ENCODE data around the gene FRY. TPM values are rescaled to one million over a fixed set of nuclear protein-coding genes. Genes with fewer than 3 reads are reported as not detected.

Gene FRY
- polyA plus RNA-seq, 1 experiment, result 24.6 TPM

DNA sequence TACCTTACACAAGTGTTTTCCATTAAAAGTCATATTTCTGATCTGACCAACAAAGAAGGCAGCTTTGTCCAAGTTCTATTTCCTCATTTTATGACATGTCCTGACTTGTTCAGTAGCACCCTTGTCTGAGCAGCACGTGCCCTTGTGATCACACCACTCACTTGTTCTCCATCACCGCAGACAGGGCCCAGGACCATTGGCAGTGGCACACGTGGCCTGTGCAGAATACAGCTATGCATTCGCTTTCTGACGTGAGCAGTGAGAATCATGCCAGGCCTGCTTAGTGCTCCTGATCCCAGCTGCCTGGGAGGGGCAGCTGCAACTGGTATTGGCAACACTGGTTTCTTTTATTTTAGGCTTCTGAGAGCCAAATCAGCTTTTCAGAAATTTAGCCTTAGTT lies 134.2 kb downstream of the FRY start:
- TF ChIP-seq, protein P1, sequence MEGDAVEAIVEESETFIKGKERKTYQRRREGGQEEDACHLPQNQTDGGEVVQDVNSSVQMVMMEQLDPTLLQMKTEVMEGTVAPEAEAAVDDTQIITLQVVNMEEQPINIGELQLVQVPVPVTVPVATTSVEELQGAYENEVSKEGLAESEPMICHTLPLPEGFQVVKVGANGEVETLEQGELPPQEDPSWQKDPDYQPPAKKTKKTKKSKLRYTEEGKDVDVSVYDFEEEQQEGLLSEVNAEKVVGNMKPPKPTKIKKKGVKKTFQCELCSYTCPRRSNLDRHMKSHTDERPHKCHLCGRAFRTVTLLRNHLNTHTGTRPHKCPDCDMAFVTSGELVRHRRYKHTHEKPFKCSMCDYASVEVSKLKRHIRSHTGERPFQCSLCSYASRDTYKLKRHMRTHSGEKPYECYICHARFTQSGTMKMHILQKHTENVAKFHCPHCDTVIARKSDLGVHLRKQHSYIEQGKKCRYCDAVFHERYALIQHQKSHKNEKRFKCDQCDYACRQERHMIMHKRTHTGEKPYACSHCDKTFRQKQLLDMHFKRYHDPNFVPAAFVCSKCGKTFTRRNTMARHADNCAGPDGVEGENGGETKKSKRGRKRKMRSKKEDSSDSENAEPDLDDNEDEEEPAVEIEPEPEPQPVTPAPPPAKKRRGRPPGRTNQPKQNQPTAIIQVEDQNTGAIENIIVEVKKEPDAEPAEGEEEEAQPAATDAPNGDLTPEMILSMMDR (IDR thresholded peaks at IDR 0.05; ENCODE audit: low read depth, low read length), result no peak
- Histone ChIP-seq H3K9me3 (ENCODE audit: control insufficient read depth, insufficient read depth, low read length) (no peaks in the 10 kb centered on the region), H3K27ac (ENCODE audit: low read depth, low read length) (no peak overlapping the region), H3K4me3 (ENCODE audit: low read depth, low read length) (no peak overlapping the region), H3K27me3 (ENCODE audit: control insufficient read depth, insufficient read depth, low read length) (no peaks in the 10 kb centered on the region)
- ChIA-PET CTCF (interaction anchor here (1.0 to 3.8 kb wide), 18 partner anchors 9 to 277 kb away, joined by 3 to 28 read pairs (median 4); no protein-coding TSS in a partner anchor), POLR2A (interaction anchor here (2.2 kb wide), 1 partner anchor 46 kb away, joined by 7 read pairs; no protein-coding TSS in a partner anchor)
- no peak for DNase-seq (ENCODE audit: low read depth, low spot score)

DNA sequence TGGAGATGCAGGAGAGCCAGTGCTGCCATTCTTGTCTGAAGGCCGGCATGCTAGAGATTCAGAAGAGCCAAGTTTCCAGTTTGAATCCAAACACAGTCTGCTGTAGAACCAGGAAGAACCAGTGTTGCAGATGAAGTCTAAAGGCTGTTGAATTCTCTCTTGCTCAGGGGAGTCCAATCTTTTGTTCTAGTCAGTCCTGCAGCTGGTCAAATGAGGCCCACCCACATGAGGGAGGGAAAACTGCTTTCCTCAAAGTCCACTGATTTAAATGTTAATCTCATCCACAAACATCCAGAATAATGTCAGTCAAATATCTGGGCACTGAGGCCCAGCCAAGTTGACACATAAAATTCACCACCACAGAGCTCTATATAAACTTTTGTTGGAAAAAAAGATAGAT lies 136.6 kb downstream of the FRY start:
- TF ChIP-seq, protein P1 (IDR thresholded peaks at IDR 0.05; ENCODE audit: low read depth, low read length), result no peak
- Histone ChIP-seq H3K4me3 (ENCODE audit: low read depth, low read length) (no peak overlapping the region), H3K9me3 (ENCODE audit: control insufficient read depth, insufficient read depth, low read length) (no peaks in the 10 kb centered on the region), H3K27ac (ENCODE audit: low read depth, low read length) (no peak overlapping the region), H3K27me3 (ENCODE audit: control insufficient read depth, insufficient read depth, low read length) (no peaks in the 10 kb centered on the region)
- CTCF ChIA-PET, result interaction anchor here (1.3 kb wide), 1 partner anchor 258 kb away, joined by 4 read pairs; no protein-coding TSS in a partner anchor
- POLR2A ChIA-PET, result no interaction called here
- DNase-seq (ENCODE audit: low read depth, low spot score), result no peak

DNA sequence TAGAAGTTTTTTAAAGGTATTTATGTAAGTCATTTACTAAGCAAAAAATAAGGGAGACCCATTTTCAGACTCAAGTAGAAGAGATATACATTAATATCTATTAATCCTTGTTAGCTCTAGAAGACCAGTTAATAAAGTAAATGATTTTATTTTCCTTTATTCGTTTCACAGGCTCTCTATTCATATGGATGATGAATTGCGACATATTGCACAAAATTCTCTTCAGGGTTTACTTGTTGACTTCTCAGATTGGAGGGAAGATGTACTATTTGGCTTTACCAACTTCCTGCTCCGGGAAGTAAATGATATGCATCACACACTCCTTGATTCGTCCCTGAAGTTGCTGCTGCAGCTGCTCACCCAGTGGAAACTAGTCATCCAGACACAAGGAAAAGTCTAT lies 139.3 kb downstream of the FRY start:
- H3K4me3 ChIP-seq (ENCODE audit: low read depth, low read length), result no peak overlapping the region
- DNase-seq (ENCODE audit: low read depth, low spot score), result no peak
- no peaks in the 10 kb centered on the region for H3K27me3 ChIP-seq (ENCODE audit: control insufficient read depth, insufficient read depth, low read length)
- CTCF ChIA-PET, result interaction anchor here (1.5 kb wide), 1 partner anchor 261 kb away, joined by 4 read pairs; no protein-coding TSS in a partner anchor
- TF ChIP-seq, protein P1 (IDR thresholded peaks at IDR 0.05; ENCODE audit: low read depth, low read length), result no peak
- no peaks in the 10 kb centered on the region for H3K9me3 ChIP-seq (ENCODE audit: control insufficient read depth, insufficient read depth, low read length)
- POLR2A ChIA-PET, result no interaction called here
- no peak overlapping the region for H3K27ac ChIP-seq (ENCODE audit: low read depth, low read length)

DNA sequence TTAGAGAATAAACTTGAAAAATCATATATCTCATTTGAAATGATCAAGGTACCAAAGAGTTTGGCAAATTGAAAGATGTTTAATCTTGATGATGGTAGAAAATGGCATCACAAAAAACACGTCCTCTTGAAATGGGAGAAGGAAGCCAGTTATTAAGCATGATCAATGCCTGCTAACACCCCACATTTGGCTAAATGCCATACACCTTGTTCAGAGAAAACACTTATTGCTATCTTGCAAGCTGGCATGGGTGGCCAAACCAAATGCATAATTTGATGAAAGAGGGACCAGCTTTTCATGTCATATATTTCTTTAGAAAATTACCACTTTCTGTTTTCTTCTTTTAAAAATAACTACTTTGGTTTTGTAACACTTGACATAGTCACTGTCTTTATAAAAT lies 142.3 kb downstream of the FRY start:
- CTCF ChIA-PET, result no interaction called here
- Histone ChIP-seq H3K27ac (ENCODE audit: low read depth, low read length) (no peak overlapping the region), H3K27me3 (ENCODE audit: control insufficient read depth, insufficient read depth, low read length) (no peaks in the 10 kb centered on the region), H3K4me3 (ENCODE audit: low read depth, low read length) (no peak overlapping the region), H3K9me3 (ENCODE audit: control insufficient read depth, insufficient read depth, low read length) (no peaks in the 10 kb centered on the region)
- DNase-seq (ENCODE audit: low read depth, low spot score), result no peak
- POLR2A ChIA-PET, result no interaction called here
- TF ChIP-seq, protein P1 (IDR thresholded peaks at IDR 0.05; ENCODE audit: low read depth, low read length), result no peak

DNA sequence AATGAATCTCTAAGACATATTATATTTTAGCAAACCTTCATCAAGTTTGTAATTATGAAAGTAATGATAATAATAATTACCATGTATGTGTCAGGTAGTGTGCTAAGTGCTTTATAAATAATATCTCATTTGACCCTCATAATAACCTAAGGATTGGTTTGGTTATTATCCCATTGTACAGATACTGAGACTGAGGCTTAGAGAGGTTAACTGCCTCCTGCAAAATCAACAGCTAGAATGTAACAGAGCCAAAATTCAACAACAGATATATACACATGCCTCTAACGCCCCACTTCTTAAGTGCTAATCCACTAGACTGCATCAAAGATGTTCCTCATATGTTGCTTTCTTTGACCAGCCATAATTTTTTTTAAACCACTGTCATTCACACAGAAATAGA lies 142.8 kb downstream of the FRY start:
- H3K27me3 ChIP-seq (ENCODE audit: control insufficient read depth, insufficient read depth, low read length), result no peaks in the 10 kb centered on the region
- TF ChIP-seq, protein P1 (IDR thresholded peaks at IDR 0.05; ENCODE audit: low read depth, low read length), result no peak
- ChIA-PET POLR2A (no interaction called here), CTCF (interaction anchor here (1.2 kb wide), 1 partner anchor 10 kb away, joined by 8 read pairs; no protein-coding TSS in a partner anchor)
- no peaks in the 10 kb centered on the region for H3K9me3 ChIP-seq (ENCODE audit: control insufficient read depth, insufficient read depth, low read length)
- no peak for DNase-seq (ENCODE audit: low read depth, low spot score)
- H3K27ac ChIP-seq (ENCODE audit: low read depth, low read length), result no peak overlapping the region
- H3K4me3 ChIP-seq (ENCODE audit: low read depth, low read length), result no peak overlapping the region

Measured in AG04450 (cell line).